Measurements from ENCODE around the gene RBM8A. TPM values are rescaled to one million over a fixed set of nuclear protein-coding genes. Genes with fewer than 3 reads are reported as not detected.

RBM8A gene
- total RNA-seq, 1 donor, result 111 TPM

- no peak for TF ChIP-seq CTCF (IDR thresholded peaks at IDR 0.05; ENCODE audit: insufficient read depth, low read length)
- DNase-seq (ENCODE audit: low read depth), result no peak
- no peak overlapping the region for H3K4me3 ChIP-seq (ENCODE audit: low read depth, low read length)
Observed at GRCh38 chr1:145901312-145902021, 25.8 kb downstream of the RBM8A start.

GRCh38 chr1:145898756-145899155, 28.5 kb downstream of the RBM8A start:
- H3K4me3 ChIP-seq (ENCODE audit: low read depth, low read length), result no peak overlapping the region
- DNase-seq (ENCODE audit: low read depth), result no peak
- TF ChIP-seq CTCF (IDR thresholded peaks at IDR 0.05; ENCODE audit: insufficient read depth, low read length), result no peak

- TF ChIP-seq CTCF (IDR thresholded peaks at IDR 0.05; ENCODE audit: insufficient read depth, low read length), result no peak
- DNase-seq (ENCODE audit: low read depth), result no peak
Observed at GRCh38 chr1:145897969-145898368, 29.3 kb downstream of the RBM8A start.

GRCh38 chr1:145895471-145895870, 31.8 kb downstream of the RBM8A start:
- DNase-seq (ENCODE audit: low read depth), result no peak
- TF ChIP-seq CTCF (IDR thresholded peaks at IDR 0.05; ENCODE audit: insufficient read depth, low read length), result no peak
- no peak overlapping the region for H3K4me3 ChIP-seq (ENCODE audit: low read depth, low read length)

More at GRCh38 chr1:145897969-145898368, 29.3 kb downstream of the RBM8A start:
- H3K4me3 ChIP-seq (ENCODE audit: low read depth, low read length), result no peak overlapping the region

GRCh38 chr1:145893306-145894055, 33.8 kb downstream of the RBM8A start:
- no peak overlapping the region for H3K4me3 ChIP-seq (ENCODE audit: low read depth, low read length)
- no peak for DNase-seq (ENCODE audit: low read depth)
- no peak for TF ChIP-seq CTCF (IDR thresholded peaks at IDR 0.05; ENCODE audit: insufficient read depth, low read length)

GRCh38 chr1:145892486-145893087, 34.7 kb downstream of the RBM8A start:
- DNase-seq (ENCODE audit: low read depth), result peak; percentile 87
- no peak for TF ChIP-seq CTCF (IDR thresholded peaks at IDR 0.05; ENCODE audit: insufficient read depth, low read length)
- peak overlapping the region; percentile 29 for H3K4me3 ChIP-seq (ENCODE audit: low read depth, low read length)

All from fibroblast of the aortic adventitia (primary cell).